Measurements from ENCODE around the gene SCUBE1. TPM values are rescaled to one million over a fixed set of nuclear protein-coding genes. Genes with fewer than 3 reads are reported as not detected.

Gene SCUBE1
- total and polyA plus RNA-seq, 2 experiments from 2014 or later = 0.81 to 3.2 TPM

GRCh38 chr22:43346521-43346929, 3.4 kb upstream of the SCUBE1 start:
- Histone ChIP-seq H3K27ac (ENCODE audit: low read depth) (no peak overlapping the region), H3K36me3 (ENCODE audit: insufficient read depth) (no peaks in the 10 kb centered on the region), H3K27me3 (ENCODE audit: insufficient read depth) (peaks cover 36% of the 10 kb centered on the region), H3K79me2 (replicated peaks; ENCODE audit: insufficient read depth) (no peaks in the 10 kb centered on the region), H3K4me2 (0 out of 2 replicates have a peak overlapping the region, but pooled peaks have one; percentile 15), H3K9me2 (ENCODE audit: insufficient read depth) (no peaks in the 10 kb centered on the region), H3K4me1 (ENCODE audit: insufficient read depth) (0 out of 2 replicates have a peak, but pooled peaks cover 4% of the 10 kb centered on the region), H3K4me3 (no peak overlapping the region), H2AFZ (no peak overlapping the region), H3F3A (replicated peaks; ENCODE audit: low read depth) (no peaks in the 10 kb centered on the region), H4K20me1 (replicated peaks; ENCODE audit: insufficient read depth) (no peaks in the 10 kb centered on the region)
- no peaks in the 10 kb centered on the region; the same call in 1 of the 3 replicates for H3K36me3 Mint-ChIP-seq (ENCODE audit: low read depth)
- DNase-seq (ENCODE audit: low spot score) (peak; percentile 85), ATAC-seq (peak; percentile 72)
- H3K4me3 Mint-ChIP-seq = no peak overlapping the region
- H3K27ac Mint-ChIP-seq = no peak overlapping the region
- no peak for TF ChIP-seq ZNF462 (CRISPR knock-in tag; IDR thresholded peaks at IDR 0.05)
- TF ChIP-seq, protein P1, sequence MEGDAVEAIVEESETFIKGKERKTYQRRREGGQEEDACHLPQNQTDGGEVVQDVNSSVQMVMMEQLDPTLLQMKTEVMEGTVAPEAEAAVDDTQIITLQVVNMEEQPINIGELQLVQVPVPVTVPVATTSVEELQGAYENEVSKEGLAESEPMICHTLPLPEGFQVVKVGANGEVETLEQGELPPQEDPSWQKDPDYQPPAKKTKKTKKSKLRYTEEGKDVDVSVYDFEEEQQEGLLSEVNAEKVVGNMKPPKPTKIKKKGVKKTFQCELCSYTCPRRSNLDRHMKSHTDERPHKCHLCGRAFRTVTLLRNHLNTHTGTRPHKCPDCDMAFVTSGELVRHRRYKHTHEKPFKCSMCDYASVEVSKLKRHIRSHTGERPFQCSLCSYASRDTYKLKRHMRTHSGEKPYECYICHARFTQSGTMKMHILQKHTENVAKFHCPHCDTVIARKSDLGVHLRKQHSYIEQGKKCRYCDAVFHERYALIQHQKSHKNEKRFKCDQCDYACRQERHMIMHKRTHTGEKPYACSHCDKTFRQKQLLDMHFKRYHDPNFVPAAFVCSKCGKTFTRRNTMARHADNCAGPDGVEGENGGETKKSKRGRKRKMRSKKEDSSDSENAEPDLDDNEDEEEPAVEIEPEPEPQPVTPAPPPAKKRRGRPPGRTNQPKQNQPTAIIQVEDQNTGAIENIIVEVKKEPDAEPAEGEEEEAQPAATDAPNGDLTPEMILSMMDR (conservative IDR thresholded peaks at IDR 0.05; ENCODE audit: low read depth in 2 of 2) = peak; percentile 72 to 87
- TF ChIP-seq, protein P2, sequence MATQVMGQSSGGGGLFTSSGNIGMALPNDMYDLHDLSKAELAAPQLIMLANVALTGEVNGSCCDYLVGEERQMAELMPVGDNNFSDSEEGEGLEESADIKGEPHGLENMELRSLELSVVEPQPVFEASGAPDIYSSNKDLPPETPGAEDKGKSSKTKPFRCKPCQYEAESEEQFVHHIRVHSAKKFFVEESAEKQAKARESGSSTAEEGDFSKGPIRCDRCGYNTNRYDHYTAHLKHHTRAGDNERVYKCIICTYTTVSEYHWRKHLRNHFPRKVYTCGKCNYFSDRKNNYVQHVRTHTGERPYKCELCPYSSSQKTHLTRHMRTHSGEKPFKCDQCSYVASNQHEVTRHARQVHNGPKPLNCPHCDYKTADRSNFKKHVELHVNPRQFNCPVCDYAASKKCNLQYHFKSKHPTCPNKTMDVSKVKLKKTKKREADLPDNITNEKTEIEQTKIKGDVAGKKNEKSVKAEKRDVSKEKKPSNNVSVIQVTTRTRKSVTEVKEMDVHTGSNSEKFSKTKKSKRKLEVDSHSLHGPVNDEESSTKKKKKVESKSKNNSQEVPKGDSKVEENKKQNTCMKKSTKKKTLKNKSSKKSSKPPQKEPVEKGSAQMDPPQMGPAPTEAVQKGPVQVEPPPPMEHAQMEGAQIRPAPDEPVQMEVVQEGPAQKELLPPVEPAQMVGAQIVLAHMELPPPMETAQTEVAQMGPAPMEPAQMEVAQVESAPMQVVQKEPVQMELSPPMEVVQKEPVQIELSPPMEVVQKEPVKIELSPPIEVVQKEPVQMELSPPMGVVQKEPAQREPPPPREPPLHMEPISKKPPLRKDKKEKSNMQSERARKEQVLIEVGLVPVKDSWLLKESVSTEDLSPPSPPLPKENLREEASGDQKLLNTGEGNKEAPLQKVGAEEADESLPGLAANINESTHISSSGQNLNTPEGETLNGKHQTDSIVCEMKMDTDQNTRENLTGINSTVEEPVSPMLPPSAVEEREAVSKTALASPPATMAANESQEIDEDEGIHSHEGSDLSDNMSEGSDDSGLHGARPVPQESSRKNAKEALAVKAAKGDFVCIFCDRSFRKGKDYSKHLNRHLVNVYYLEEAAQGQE (IDR thresholded peaks at IDR 0.05; ENCODE audit: unreplicated experiment) = no peak
- TF ChIP-seq ETS1 (IDR thresholded peaks at IDR 0.05) = no peak
- TF ChIP-seq CREB1 (CRISPR knock-in tag; IDR thresholded peaks at IDR 0.05; ENCODE audit: low read depth) = no peak
- TF ChIP-seq JUNB (IDR thresholded peaks at IDR 0.05; ENCODE audit: unreplicated experiment) = no peak
- TF ChIP-seq ZNF331 (CRISPR knock-in tag; IDR thresholded peaks at IDR 0.05; ENCODE audit: low read depth) = no peak
- peaks cover 40% of the 10 kb centered on the region for H3K27me3 Mint-ChIP-seq (ENCODE audit: insufficient read depth, low read depth, poor library complexity)
- peaks cover 2% of the 10 kb centered on the region; the same call in 1 of the 3 replicates for H3K9me3 Mint-ChIP-seq
- peaks cover 27% of the 10 kb centered on the region for H3K4me1 Mint-ChIP-seq
